A204.1 (cell line): ENCODE measurements around the gene PKD1.
"Not testable (repeated sequence)": the region's sequence is repeated elsewhere in the genome, so short reads cannot be mapped to it uniquely, and the experiment has no call there.

ENCODE experiments used
- FAIRE-seq: peaks from 2 replicates; lab custom pipeline; 2012; peaks lifted over from hg19 to GRCh38; lab: Jason Lieb, UNC

PKD1 gene

GRCh38 chr16:2123706-2124376 lies 11.9 kb downstream of the PKD1 start:
- FAIRE-seq = not testable (repeated sequence)

- FAIRE-seq = not testable (repeated sequence)
These were observed 12.6 kb downstream of the PKD1 start for GRCh38 chr16:2122934-2123683.

GRCh38 chr16:2122429-2122828 lies 13.3 kb downstream of the PKD1 start:
- FAIRE-seq = no peak

- no peak for FAIRE-seq
These were observed 13.8 kb downstream of the PKD1 start for GRCh38 chr16:2121853-2122252.

- FAIRE-seq = peak; percentile 72
These were observed 14.4 kb downstream of the PKD1 start for GRCh38 chr16:2121325-2121724.

GRCh38 chr16:2117960-2118722 lies 17.6 kb downstream of the PKD1 start:
- not testable (repeated sequence) for FAIRE-seq

GRCh38 chr16:2117341-2117740 lies 18.4 kb downstream of the PKD1 start:
- FAIRE-seq = not testable (repeated sequence)

GRCh38 chr16:2116428-2116827 lies 19.3 kb downstream of the PKD1 start:
- FAIRE-seq = not testable (repeated sequence)

- no peak for FAIRE-seq
These were observed 20.1 kb downstream of the PKD1 start for GRCh38 chr16:2115591-2115973.

- not testable (repeated sequence) for FAIRE-seq
These were observed 20.7 kb downstream of the PKD1 start for GRCh38 chr16:2114885-2115590.

GRCh38 chr16:2114225-2114624 lies 21.5 kb downstream of the PKD1 start:
- not testable (repeated sequence) for FAIRE-seq

GRCh38 chr16:2112539-2113106 lies 23.1 kb downstream of the PKD1 start:
- FAIRE-seq = not testable (repeated sequence)

- FAIRE-seq = not testable (repeated sequence)
These were observed 24.0 kb downstream of the PKD1 start for GRCh38 chr16:2111412-2112335.

- FAIRE-seq = not testable (repeated sequence)
These were observed 24.7 kb downstream of the PKD1 start for GRCh38 chr16:2111009-2111353.

GRCh38 chr16:2110332-2111008 lies 25.2 kb downstream of the PKD1 start:
- FAIRE-seq = not testable (repeated sequence)

GRCh38 chr16:2109872-2110271 lies 25.8 kb downstream of the PKD1 start:
- FAIRE-seq = not testable (repeated sequence)

- not testable (repeated sequence) for FAIRE-seq
These were observed 26.5 kb downstream of the PKD1 start for GRCh38 chr16:2109271-2109580.

- not testable (repeated sequence) for FAIRE-seq
These were observed 27.0 kb downstream of the PKD1 start for GRCh38 chr16:2108446-2109270.

- FAIRE-seq = not testable (repeated sequence)
These were observed 27.9 kb downstream of the PKD1 start for GRCh38 chr16:2107791-2108125.
